HepG2 (cell line): ENCODE data around the gene RBP4. TPM values are rescaled to one million over a fixed set of nuclear protein-coding genes. Genes with fewer than 3 reads are reported as not detected.
A peak's percentile ranks its signal among the peaks of the same experiment; 100 is the strongest.

Source experiments
- ATAC-seq: fragments of 200-7000 bp; cut with Tn5 transposase; 3 replicates; pipeline ENCODE4 v1.9.1; 2020; ENCODE audit warnings: mild to moderate bottlenecking, moderate library complexity
- BruUV-seq: library from RNA; stranded (reverse); fragments of 400-500 nt; replicated peaks from 2 replicates; lab custom pipeline; 2021; lab: Mats Ljungman, UMichigan
- CTCF ChIA-PET: fragments of 300-600 bp; formaldehyde crosslinking; extraction: SDS; loops from one replicate; lab custom pipeline; 2021; ENCODE audit warnings: low total read pairs, inconsistent platforms, low intra/inter-chr PET ratio; lab: Yijun Ruan, JAX
- POLR2A ChIA-PET: fragments of 350-600 bp; sonication (Branson Sonifier 250); formaldehyde crosslinking; loops from one replicate; lab custom pipeline; 2020; ENCODE audit warnings: antibody characterized with exemption, inconsistent platforms; lab: Yijun Ruan, JAX
- DNase-seq: peaks from one replicate; pipeline ENCODE4 v3.0.0-alpha.2; 2015; ENCODE audit warnings: low spot score
- FAIRE-seq: peaks from 3 replicates; lab custom pipeline; 2011; peaks lifted over from hg19 to GRCh38; lab: Jason Lieb, UNC
- H2AFZ ChIP-seq: one replicate; pipeline ENCODE4 v1.6.1; 2011; ENCODE audit warnings: low read length, inconsistent platforms
- H3K27ac ChIP-seq: fragments of 300-600 bp; 3 replicates; pipeline ENCODE4 v1.8.0; 2011; ENCODE audit warnings: mixed run types, mild to moderate bottlenecking, mixed read lengths, low read length, inconsistent platforms; ENCODE audit not compliant: insufficient read depth; ENCODE audit errors: extremely low read length
- H3K27me3 ChIP-seq, 2 experiments: fragments of 200-600 bp in 1 of 2; 2 replicates in 1 of 2; 3 replicates in 1 of 2; pipeline versions ENCODE4 v1.6.0 to v1.8.0; 2011; ENCODE audit warnings: low read length in 2 of 2, mild to moderate bottlenecking in 2 of 2, moderate library complexity in 2 of 2, inconsistent platforms in 1 of 2; ENCODE audit not compliant: insufficient read depth in 2 of 2, control insufficient read depth in 1 of 2
- H3K36me3 ChIP-seq, 2 experiments: fragments of 200-600 bp in 1 of 2; replicated peaks in 1 of 2; 2 replicates in 1 of 2; 3 replicates in 1 of 2; pipeline versions ENCODE4 v1.5.1 to v1.8.0; 2011; ENCODE audit warnings: low read length in 2 of 2, inconsistent platforms in 1 of 2; ENCODE audit not compliant: insufficient read depth in 2 of 2, control insufficient read depth in 1 of 2
- H3K4me1 ChIP-seq: 2 replicates; pipeline ENCODE4 v1.5.1; 2012; ENCODE audit warnings: low read length, inconsistent platforms; ENCODE audit not compliant: insufficient read depth
- H3K4me2 ChIP-seq: 2 replicates; pipeline ENCODE4 v1.6.0; 2011; ENCODE audit warnings: low read depth, low read length, inconsistent platforms
- H3K4me3 ChIP-seq, 3 experiments: fragments of 200-600 bp in 1 of 3; sonication (generic), shearing (Covaris generic) in 1 of 3; replicated peaks in 1 of 3; 2 replicates each; pipeline ENCODE4 v1.5.1; 2011 to 2016; ENCODE audit warnings: low read length in 3 of 3, inconsistent platforms in 2 of 3, low read depth in 2 of 3, mild to moderate bottlenecking in 2 of 3, control low read depth in 1 of 3, mixed read lengths in 1 of 3; ENCODE audit not compliant: insufficient read depth in 1 of 3
- H3K79me2 ChIP-seq: one replicate; pipeline ENCODE4 v1.6.1; 2011; ENCODE audit warnings: low read length, inconsistent platforms; ENCODE audit not compliant: insufficient read depth
- H3K9ac ChIP-seq: 2 replicates; pipeline ENCODE4 v1.6.0; 2011; ENCODE audit warnings: mild to moderate bottlenecking, low read depth, low read length, inconsistent platforms; ENCODE audit not compliant: insufficient read depth
- H3K9me3 ChIP-seq: 2 replicates; pipeline ENCODE4 v1.5.1; 2012; ENCODE audit warnings: mild to moderate bottlenecking, low read length
- H4K20me1 ChIP-seq: 2 replicates; pipeline ENCODE4 v1.6.0; 2011; ENCODE audit warnings: inconsistent platforms, mild to moderate bottlenecking, low read length, moderate library complexity; ENCODE audit not compliant: insufficient read depth
- HDAC2 ChIP-seq: sonication (generic); formaldehyde crosslinking; IDR thresholded peaks from 2 replicates; pipeline ENCODE4 v1.4.0; 2020; ENCODE audit warnings: missing genetic modification reagents
- HMGXB4 ChIP-seq, 2 experiments: sonication (generic) in 1 of 2; formaldehyde crosslinking in 1 of 2; IDR thresholded peaks; 2 replicates each; pipeline versions ENCODE4 v1.4.0 to v1.6.1; 2018 to 2020; ENCODE audit warnings: missing genetic modification reagents in 2 of 2, borderline replicate concordance in 1 of 2, low read depth in 1 of 2, mild to moderate bottlenecking in 1 of 2, missing biosample characterization in 1 of 2
- HOXA7 ChIP-seq: sonication (generic); formaldehyde crosslinking; IDR thresholded peaks from 2 replicates; pipeline ENCODE4 v1.8.1; 2022; ENCODE audit warnings: mild to moderate bottlenecking, missing genetic modification reagents, moderate library complexity
- KAT7 ChIP-seq: IDR thresholded peaks from 2 replicates; pipeline ENCODE4 v1.6.1; 2018; ENCODE audit warnings: borderline replicate concordance, missing compliant biosample characterization
- PREB ChIP-seq: sonication (generic); formaldehyde crosslinking; IDR thresholded peaks from 2 replicates; pipeline ENCODE4 v1.4.0; 2020; ENCODE audit warnings: missing genetic modification reagents
- RCOR2 ChIP-seq: IDR thresholded peaks from 2 replicates; pipeline ENCODE4 v1.6.1; 2016; ENCODE audit warnings: missing biosample characterization, missing genetic modification reagents
- SOX6 ChIP-seq, 2 experiments: fragments of 450-650 bp in 1 of 2; sonication (generic) in 1 of 2; formaldehyde crosslinking in 1 of 2; IDR thresholded peaks; 2 replicates each; pipeline versions ENCODE4 v1.4.0 to v1.6.1; 2017 to 2020; ENCODE audit warnings: antibody characterized with exemption in 1 of 2, mild to moderate bottlenecking in 1 of 2, missing genetic modification reagents in 1 of 2
- ZNF20 ChIP-seq: sonication (generic); formaldehyde crosslinking; IDR thresholded peaks from 2 replicates; pipeline ENCODE4 v1.4.0; 2020; ENCODE audit warnings: mild to moderate bottlenecking, moderate library complexity, missing genetic modification reagents
- WGBS: methylation state at CpG from one replicate; pipeline ENCODE4 v1.1.6; 2017; ENCODE audit warnings: low lambda C conversion rate; 5-methylcytosine and 5-hydroxymethylcytosine counted together
- in situ Hi-C: cut with HindIII; loops from 2 replicates; pipeline ENCODE4 v1.10.0; 2017; ENCODE audit warnings: low pct_unique_long_range_greater_than_20kb; ENCODE audit not compliant: extremely low pct_ligation_motif_present
- intact Hi-C: fragments of 100-400 bp; cut with micrococcal nuclease; formaldehyde crosslinking; loops from one replicate; pipeline ENCODE4 v1.10.0; 2022; ENCODE audit not compliant: unreplicated experiment
- polyA plus RNA-seq, 8 experiments: library from polyadenylated mRNA; depleted of rRNA in 3 of 8; stranded (reverse) in 7 of 8; unstranded in 1 of 8; fragments of >200 nt; fragmentation: Illumina TruSeq in 4 of 8; extraction: Trizol in 4 of 8; gene quantifications; 2 replicates each; pipeline versions ENCODE4 v1.2.1 to v1.2.3, GENCODE V29; 2011 to 2016; ENCODE audit warnings: low read depth in 4 of 8, missing spikeins in 1 of 8, mixed read lengths in 1 of 8; ENCODE audit not compliant: insufficient read depth in 1 of 8
- total RNA-seq, 5 experiments: library from RNA; depleted of rRNA; stranded (reverse); fragments of >200 nt; fragmentation: Illumina TruSeq; extraction: Trizol; gene quantifications; 2 replicates each; pipeline ENCODE4 v1.2.3, GENCODE V29; 2016; ENCODE audit warnings: low read depth in 1 of 5
- TF ChIP-seq, protein P1 (sequence below): sonication (generic); formaldehyde crosslinking; IDR thresholded peaks from 2 replicates; pipeline ENCODE4 v1.5.0; 2020; ENCODE audit warnings: missing genetic modification reagents
- TF ChIP-seq, protein P2 (sequence below): IDR thresholded peaks from 2 replicates; pipeline ENCODE4 v1.4.0; 2020; ENCODE audit warnings: mild to moderate bottlenecking, missing genetic modification reagents

The RBP4 gene
- total and polyA plus RNA-seq, 2 of the 13 experiments (the other 11 are each of a cell fraction or from before 2014, with no cell fraction given) = 642 to 931 TPM

GRCh38 chr10:93597075-93597599 lies 3.9 kb downstream of the RBP4 start (continued):
- TF ChIP-seq KAT7 (CRISPR knock-in tag) = 0 out of 2 replicates have a peak, but pooled peaks have one; percentile 14
- no peak for TF ChIP-seq ZNF20 (CRISPR knock-in tag)
- peak in 1 of 2 experiments; percentile 41; a peak in 1 of 4 replicates for TF ChIP-seq HMGXB4 (CRISPR knock-in tag; IDR thresholded peaks at IDR 0.05; ENCODE audit: borderline replicate concordance in 1 of 2, low read depth in 1 of 2)
- 0 out of 2 replicates have a peak, but pooled peaks have one; percentile 33 for TF ChIP-seq RCOR2 (CRISPR knock-in tag)
- peak; percentile 42; the same call in 1 of the 2 replicates for TF ChIP-seq HDAC2 (CRISPR knock-in tag)
- no peak for TF ChIP-seq SOX6 (IDR thresholded peaks at IDR 0.05)
- TF ChIP-seq SOX6 (CRISPR knock-in tag; IDR thresholded peaks at IDR 0.05) = peak; percentile 66
- no peak for TF ChIP-seq HOXA7 (CRISPR knock-in tag)

- Histone ChIP-seq H4K20me1 (peaks cover 82% of the 10 kb centered on the region), H3K27me3 (no peaks in the 10 kb centered on the region; a peak in 1 of 5 replicates), H3K79me2 (peaks cover 32% of the 10 kb centered on the region), H3K27ac (peak overlapping the region; percentile 41), H3K36me3 (peaks cover 16 to 64% of the 10 kb centered on the region in 2 experiments), H3K4me3 (no peak overlapping the region), H3K9ac (no peak overlapping the region; the same call in 1 of the 2 replicates), H3K9me3 (no peaks in the 10 kb centered on the region), H2AFZ (no peak overlapping the region), H3K4me2 (peak overlapping the region; percentile 75; the same call in 1 of the 2 replicates), H3K4me1 (peaks cover 68% of the 10 kb centered on the region)
- 97% methylated on average over 3 of the region's 4 CpGs for WGBS
- ATAC-seq (peak; percentile 14), DNase-seq (peak; percentile 43), FAIRE-seq (no peak)
- POLR2A ChIA-PET = interaction anchor here (0.9 to 1.5 kb wide), 2 partner anchors 84 to 106 kb away, joined by 3 to 5 read pairs; partner anchors contain the start of gene FRA10AC1
- intact Hi-C loops = loop anchor here (10.0 kb wide), 1 partner anchor 52 kb away; no protein-coding TSS in a partner anchor
- no TSS peak for BruUV-seq
- CTCF ChIA-PET = interaction anchor here (1.1 kb wide), 1 partner anchor 85 kb away, joined by 4 read pairs; no protein-coding TSS in a partner anchor
- in situ Hi-C loops = no loop called here
- TF ChIP-seq PREB (CRISPR knock-in tag) = no peak
- TF ChIP-seq, protein P1, sequence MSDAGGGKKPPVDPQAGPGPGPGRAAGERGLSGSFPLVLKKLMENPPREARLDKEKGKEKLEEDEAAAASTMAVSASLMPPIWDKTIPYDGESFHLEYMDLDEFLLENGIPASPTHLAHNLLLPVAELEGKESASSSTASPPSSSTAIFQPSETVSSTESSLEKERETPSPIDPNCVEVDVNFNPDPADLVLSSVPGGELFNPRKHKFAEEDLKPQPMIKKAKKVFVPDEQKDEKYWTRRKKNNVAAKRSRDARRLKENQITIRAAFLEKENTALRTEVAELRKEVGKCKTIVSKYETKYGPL (CRISPR knock-in tag) = no peak
- TF ChIP-seq, protein P2, sequence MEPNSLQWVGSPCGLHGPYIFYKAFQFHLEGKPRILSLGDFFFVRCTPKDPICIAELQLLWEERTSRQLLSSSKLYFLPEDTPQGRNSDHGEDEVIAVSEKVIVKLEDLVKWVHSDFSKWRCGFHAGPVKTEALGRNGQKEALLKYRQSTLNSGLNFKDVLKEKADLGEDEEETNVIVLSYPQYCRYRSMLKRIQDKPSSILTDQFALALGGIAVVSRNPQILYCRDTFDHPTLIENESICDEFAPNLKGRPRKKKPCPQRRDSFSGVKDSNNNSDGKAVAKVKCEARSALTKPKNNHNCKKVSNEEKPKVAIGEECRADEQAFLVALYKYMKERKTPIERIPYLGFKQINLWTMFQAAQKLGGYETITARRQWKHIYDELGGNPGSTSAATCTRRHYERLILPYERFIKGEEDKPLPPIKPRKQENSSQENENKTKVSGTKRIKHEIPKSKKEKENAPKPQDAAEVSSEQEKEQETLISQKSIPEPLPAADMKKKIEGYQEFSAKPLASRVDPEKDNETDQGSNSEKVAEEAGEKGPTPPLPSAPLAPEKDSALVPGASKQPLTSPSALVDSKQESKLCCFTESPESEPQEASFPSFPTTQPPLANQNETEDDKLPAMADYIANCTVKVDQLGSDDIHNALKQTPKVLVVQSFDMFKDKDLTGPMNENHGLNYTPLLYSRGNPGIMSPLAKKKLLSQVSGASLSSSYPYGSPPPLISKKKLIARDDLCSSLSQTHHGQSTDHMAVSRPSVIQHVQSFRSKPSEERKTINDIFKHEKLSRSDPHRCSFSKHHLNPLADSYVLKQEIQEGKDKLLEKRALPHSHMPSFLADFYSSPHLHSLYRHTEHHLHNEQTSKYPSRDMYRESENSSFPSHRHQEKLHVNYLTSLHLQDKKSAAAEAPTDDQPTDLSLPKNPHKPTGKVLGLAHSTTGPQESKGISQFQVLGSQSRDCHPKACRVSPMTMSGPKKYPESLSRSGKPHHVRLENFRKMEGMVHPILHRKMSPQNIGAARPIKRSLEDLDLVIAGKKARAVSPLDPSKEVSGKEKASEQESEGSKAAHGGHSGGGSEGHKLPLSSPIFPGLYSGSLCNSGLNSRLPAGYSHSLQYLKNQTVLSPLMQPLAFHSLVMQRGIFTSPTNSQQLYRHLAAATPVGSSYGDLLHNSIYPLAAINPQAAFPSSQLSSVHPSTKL (CRISPR knock-in tag) = no peak
These were observed 4.5 kb downstream of the RBP4 start for GRCh38 chr10:93596539-93596938.
